ENCODE measurements around the gene RERE. TPM values are rescaled to one million over a fixed set of nuclear protein-coding genes. Genes with fewer than 3 reads are reported as not detected.

The RERE gene
- total RNA-seq, 1 experiment from 2014 or later: 161 TPM

GRCh38 chr1:8448911-8449661, 368.4 kb downstream of the RERE start:
- TF ChIP-seq OVOL2 (CRISPR knock-in tag; IDR thresholded peaks at IDR 0.05; ENCODE audit: borderline replicate concordance) (no peak), ZNF317 (CRISPR knock-in tag; IDR thresholded peaks at IDR 0.05; ENCODE audit: borderline replicate concordance, low read depth) (no peak), E2F1 (CRISPR knock-in tag; IDR thresholded peaks at IDR 0.05) (no peak), E2F5 (CRISPR knock-in tag; IDR thresholded peaks at IDR 0.05) (no peak), SP1 (CRISPR knock-in tag; conservative IDR thresholded peaks at IDR 0.05) (no peak), HMGXB4 (CRISPR knock-in tag; IDR thresholded peaks at IDR 0.05) (no peak), ZNF263 (CRISPR knock-in tag; IDR thresholded peaks at IDR 0.05; ENCODE audit: low read depth) (no peak), TCF7 (CRISPR knock-in tag; IDR thresholded peaks at IDR 0.05; ENCODE audit: low read depth) (no peak), EMX1 (CRISPR knock-in tag; IDR thresholded peaks at IDR 0.05) (no peak), STAT6 (CRISPR knock-in tag; conservative IDR thresholded peaks at IDR 0.05; ENCODE audit: low read depth) (no peak), PRDM15 (CRISPR knock-in tag; IDR thresholded peaks at IDR 0.05) (no peak), FOXP1 (CRISPR knock-in tag; IDR thresholded peaks at IDR 0.05; ENCODE audit: borderline replicate concordance) (no peak), AR (CRISPR knock-in tag; IDR thresholded peaks at IDR 0.05) (no peak), ELF4 (CRISPR knock-in tag; IDR thresholded peaks at IDR 0.05; ENCODE audit: low read depth) (no peak), IRF2 (CRISPR knock-in tag; IDR thresholded peaks at IDR 0.05; ENCODE audit: borderline replicate concordance, low read depth) (no peak), E2F4 (CRISPR knock-in tag; IDR thresholded peaks at IDR 0.05; ENCODE audit: borderline replicate concordance, low read depth) (no peak), FOXP4 (CRISPR knock-in tag; IDR thresholded peaks at IDR 0.05) (no peak)
- Mint-ChIP-seq H3K4me3 (no peak overlapping the region), H3K4me1 (peaks cover 28% of the 10 kb centered on the region), H3K9me3 (no peaks in the 10 kb centered on the region), H3K27me3 (ENCODE audit: low read depth) (no peaks in the 10 kb centered on the region), H3K36me3 (peaks cover 8% of the 10 kb centered on the region), H3K27ac (peak overlapping the region; percentile 19; the same call in 1 of the 2 replicates)
- CTCF ChIA-PET: interaction anchor here (0.5 to 1.3 kb wide), 4 partner anchors 11 to 82 kb away, joined by 3 to 5 read pairs (median 4); no protein-coding TSS in a partner anchor
- DNase-seq (ENCODE audit: low spot score) (no peak), ATAC-seq (no peak)
- POLR2A ChIA-PET: no interaction called here

All from WTC11 (cell line).